22Rv1 (cell line): ENCODE data around the gene STIM1.

Experiments used
- CTCF ChIP-seq: fragments of 450-650 bp; IDR thresholded peaks from 2 replicates; pipeline ENCODE4 v1.5.1; 2017; ENCODE audit warnings: mild to moderate bottlenecking
- ZFX ChIP-seq: fragments of 450-650 bp; IDR thresholded peaks from 2 replicates; pipeline ENCODE4 v1.6.1; 2017; ENCODE audit warnings: antibody characterized with exemption, borderline replicate concordance

DNA sequence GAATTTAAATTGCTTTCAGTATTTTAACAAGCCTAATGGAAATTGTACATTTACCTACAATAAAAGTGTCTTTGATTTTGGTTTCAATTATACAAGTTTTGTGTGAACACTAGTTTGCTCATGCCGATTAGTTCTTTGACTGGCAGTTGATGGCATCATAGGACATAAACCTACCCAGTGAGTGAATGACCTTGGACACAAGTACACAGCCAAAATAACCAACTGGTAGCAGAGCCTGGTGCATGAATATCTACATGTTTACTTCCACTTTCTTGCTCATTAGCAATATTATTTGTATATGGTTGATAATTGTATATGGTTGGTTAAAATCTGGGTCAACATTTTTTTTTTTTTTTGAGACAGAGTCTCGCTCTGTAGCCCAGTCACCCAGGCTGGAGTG is 37.8 kb downstream of the STIM1 start:
- no peak for TF ChIP-seq ZFX
- TF ChIP-seq CTCF, result no peak
